Measurements from ENCODE around the gene KCNK4. TPM values are rescaled to one million over a fixed set of nuclear protein-coding genes. Genes with fewer than 3 reads are reported as not detected.
"Not testable (repeated sequence)": the region's sequence is repeated elsewhere in the genome, so short reads cannot be mapped to it uniquely, and the experiment has no call there.

Gene KCNK4
- total RNA-seq, 1 donor from 2014 or later = not detected

DNA sequence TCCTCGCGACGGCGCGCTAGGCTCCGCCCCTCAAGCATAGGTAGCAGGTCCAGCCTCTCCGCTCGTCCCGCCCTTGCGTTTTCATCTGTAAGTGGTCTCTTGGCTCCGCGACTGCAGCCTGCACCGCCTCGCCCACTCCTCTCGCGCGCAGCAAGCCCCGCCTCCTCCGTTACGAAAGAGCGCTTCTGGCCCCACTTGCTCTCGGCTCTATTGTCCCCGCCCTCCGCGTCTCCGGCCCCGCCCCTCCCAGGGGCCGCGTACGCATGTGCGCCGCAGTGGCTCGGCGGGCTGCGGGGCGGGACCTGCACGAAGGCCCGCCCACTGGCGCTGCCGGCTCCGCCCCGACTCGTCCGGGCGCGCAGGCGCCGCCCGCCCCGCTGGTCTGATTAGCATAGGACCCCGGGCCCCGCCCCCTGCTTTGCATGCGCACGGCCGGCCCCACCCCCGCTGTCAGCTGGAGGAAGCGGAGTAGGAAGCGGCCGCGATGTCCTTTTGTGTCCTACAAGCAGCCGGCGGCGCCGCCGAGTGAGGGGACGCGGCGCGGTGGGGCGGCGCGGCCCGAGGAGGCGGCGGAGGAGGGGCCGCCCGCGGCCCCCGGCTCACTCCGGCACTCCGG, 14.1 kb downstream of the KCNK4 start, which contains the start of gene ESRRA:
ESRRA (plus strand) TSS at position 450 of the 616 bp plus-strand sequence. CDS start 1,656 bp downstream, outside the sequence.
- Histone ChIP-seq H3K27me3 (peaks cover 6% of the 10 kb centered on the region), H3K4me1 (peaks cover 24% of the 10 kb centered on the region), H3K9me3 (no peaks in the 10 kb centered on the region), H3K4me3 (peak within 1 kb of the TSS; percentile 70), H3K27ac (peak within 1 kb of the TSS; percentile 94), H3K36me3 (peaks cover 7% of the 10 kb centered on the region)
- ATAC-seq (peak; percentile 91), DNase-seq (peak; percentile 100)
- intact Hi-C loops (cut with DNase I) = no loop called here
- TF ChIP-seq, protein P1, sequence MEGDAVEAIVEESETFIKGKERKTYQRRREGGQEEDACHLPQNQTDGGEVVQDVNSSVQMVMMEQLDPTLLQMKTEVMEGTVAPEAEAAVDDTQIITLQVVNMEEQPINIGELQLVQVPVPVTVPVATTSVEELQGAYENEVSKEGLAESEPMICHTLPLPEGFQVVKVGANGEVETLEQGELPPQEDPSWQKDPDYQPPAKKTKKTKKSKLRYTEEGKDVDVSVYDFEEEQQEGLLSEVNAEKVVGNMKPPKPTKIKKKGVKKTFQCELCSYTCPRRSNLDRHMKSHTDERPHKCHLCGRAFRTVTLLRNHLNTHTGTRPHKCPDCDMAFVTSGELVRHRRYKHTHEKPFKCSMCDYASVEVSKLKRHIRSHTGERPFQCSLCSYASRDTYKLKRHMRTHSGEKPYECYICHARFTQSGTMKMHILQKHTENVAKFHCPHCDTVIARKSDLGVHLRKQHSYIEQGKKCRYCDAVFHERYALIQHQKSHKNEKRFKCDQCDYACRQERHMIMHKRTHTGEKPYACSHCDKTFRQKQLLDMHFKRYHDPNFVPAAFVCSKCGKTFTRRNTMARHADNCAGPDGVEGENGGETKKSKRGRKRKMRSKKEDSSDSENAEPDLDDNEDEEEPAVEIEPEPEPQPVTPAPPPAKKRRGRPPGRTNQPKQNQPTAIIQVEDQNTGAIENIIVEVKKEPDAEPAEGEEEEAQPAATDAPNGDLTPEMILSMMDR (IDR thresholded peaks at IDR 0.05) = no peak

DNA sequence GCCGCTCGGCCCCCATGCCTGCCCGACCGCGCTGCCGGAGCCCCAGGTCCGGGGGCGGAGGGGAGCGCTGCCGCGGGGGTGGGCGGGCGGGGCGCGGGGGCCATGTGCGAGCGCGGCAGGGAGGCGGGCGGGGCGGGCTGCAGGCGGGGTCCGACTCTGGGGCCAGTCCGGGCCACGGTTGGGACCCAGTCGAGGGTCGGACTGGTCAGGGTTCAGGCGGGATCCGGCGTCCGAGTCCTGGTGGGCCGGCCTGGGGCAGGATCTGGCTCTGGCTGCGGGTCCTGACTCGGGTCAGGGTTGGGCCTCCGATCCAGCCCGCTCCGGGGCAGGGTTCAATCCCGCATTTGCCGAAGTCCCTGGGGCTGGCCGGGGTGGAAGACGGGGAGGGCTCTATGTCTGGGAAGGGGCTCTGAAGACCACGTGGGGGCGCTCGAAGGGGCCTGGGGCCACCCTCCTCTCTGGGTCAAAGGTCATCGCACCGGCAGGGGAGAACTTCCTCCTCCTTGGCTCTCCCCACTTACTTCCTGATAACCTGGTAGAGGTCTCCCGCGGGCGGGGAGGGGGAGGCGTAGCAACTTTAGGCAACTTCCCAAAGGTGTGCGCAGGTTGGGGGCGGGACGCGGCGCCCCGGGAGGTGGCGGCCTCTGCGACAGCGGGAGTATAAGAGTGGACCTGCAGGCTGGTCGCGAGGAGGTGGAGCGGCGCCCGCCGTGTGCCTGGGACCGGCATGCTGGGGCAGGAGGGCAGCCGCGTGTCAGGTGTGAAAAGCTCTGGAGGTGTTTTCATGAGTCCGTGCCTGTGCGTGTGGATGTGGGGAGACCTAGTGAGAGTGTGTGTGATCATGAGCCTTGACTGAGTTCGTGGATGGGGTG, 14.8 kb downstream of the KCNK4 start:
- Histone ChIP-seq H3K27ac (peak overlapping the region; percentile 85), H3K4me1 (peaks cover 18% of the 10 kb centered on the region), H3K9me3 (no peaks in the 10 kb centered on the region), H3K4me3 (peak overlapping the region; percentile 70), H3K27me3 (no peaks in the 10 kb centered on the region), H3K36me3 (peaks cover 7% of the 10 kb centered on the region)
- DNase-seq (peak; percentile 91), ATAC-seq (peak; percentile 46)
- intact Hi-C loops (cut with DNase I) = no loop called here
- TF ChIP-seq, protein P1 (IDR thresholded peaks at IDR 0.05) = peak; percentile 35

DNA sequence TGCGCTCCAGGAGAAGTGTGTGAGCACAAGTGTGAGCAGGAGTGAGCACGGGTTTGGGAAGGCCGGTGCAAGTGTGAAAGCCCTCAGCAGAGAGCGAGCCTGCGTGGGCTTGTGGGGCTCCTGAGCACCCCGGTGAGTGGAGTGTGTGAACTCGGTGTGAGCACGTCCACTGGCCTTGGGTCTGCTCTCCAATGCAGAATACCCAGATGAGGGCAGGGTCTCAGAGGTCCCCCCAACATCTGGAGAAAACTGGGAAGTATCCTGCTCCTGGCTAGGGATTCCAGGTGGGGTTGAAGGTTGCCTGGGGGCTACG, 15.4 kb downstream of the KCNK4 start:
- Histone ChIP-seq H3K36me3 (peaks cover 7% of the 10 kb centered on the region), H3K9me3 (no peaks in the 10 kb centered on the region), H3K27me3 (no peaks in the 10 kb centered on the region), H3K27ac (peak overlapping the region; percentile 85), H3K4me1 (peaks cover 18% of the 10 kb centered on the region), H3K4me3 (peak overlapping the region; percentile 70)
- TF ChIP-seq, protein P1 (IDR thresholded peaks at IDR 0.05) = no peak
- ATAC-seq = no peak
- intact Hi-C loops (cut with DNase I) = no loop called here
- DNase-seq = no peak

DNA sequence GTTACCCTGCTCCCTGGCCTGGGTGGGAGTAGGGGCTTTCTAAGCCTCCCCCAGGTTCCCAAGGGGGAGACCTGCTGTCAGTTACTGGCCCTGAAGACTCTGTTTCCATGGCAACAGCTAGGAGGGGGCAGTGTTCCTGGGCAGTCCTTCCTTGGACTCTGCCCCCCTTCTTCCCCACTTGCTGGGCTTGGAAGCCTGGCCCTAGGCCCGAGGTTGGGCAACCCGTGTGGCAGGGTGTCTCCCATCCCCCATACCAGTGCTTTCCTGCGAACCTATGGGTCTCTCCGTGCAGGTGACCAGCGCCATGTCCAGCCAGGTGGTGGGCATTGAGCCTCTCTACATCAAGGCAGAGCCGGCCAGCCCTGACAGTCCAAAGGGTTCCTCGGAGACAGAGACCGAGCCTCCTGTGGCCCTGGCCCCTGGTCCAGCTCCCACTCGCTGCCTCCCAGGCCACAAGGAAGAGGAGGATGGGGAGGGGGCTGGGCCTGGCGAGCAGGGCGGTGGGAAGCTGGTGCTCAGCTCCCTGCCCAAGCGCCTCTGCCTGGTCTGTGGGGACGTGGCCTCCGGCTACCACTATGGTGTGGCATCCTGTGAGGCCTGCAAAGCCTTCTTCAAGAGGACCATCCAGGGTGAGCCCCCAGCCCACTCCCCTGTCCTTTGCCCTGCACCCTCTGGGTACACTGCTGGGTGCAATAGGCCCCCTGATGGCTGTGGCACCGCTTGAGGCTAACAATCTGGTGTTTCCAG, 15.9 kb downstream of the KCNK4 start:
- Histone ChIP-seq H3K9me3 (no peaks in the 10 kb centered on the region), H3K4me1 (peaks cover 18% of the 10 kb centered on the region), H3K27ac (peak overlapping the region; percentile 85), H3K4me3 (peak overlapping the region; percentile 70), H3K27me3 (no peaks in the 10 kb centered on the region), H3K36me3 (peaks cover 7% of the 10 kb centered on the region)
- TF ChIP-seq, protein P1 (IDR thresholded peaks at IDR 0.05) = no peak
- ATAC-seq (peak; percentile 1), DNase-seq (peak; percentile 86)
- intact Hi-C loops (cut with DNase I) = no loop called here

DNA sequence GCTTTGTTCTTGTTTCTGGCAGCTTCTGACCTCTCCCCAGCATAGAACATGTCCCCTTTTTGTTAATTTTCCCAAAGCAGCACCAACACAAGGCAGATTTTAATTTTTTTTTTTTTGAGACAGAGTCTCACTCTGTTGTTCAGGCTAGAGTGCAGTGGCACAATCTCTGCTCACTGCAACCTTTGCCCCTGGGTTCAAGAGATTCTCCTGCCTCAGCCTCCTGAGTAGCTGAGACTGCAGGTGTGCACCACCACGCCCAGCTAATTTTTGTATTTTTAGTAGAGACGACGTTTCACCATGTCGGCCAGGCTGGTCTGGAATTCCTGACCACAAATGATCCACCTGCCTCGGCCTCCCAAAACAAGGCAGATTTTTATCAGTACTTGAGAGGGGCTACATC, 16.7 kb downstream of the KCNK4 start:
- H3K4me3 ChIP-seq; H3K9me3 ChIP-seq; H3K27me3 ChIP-seq; intact Hi-C loops (cut with DNase I); ATAC-seq; DNase-seq; H3K36me3 ChIP-seq; H3K27ac ChIP-seq: not testable (repeated sequence)
- H3K4me1 ChIP-seq = peaks cover 18% of the 10 kb centered on the region

Data from upper lobe of right lung (tissue), 1 donor.